NT2/D1 (cell line): Measurements from ENCODE around the gene ASPSCR1.

Source experiments
- SUZ12 ChIP-seq: IDR thresholded peaks from 2 replicates; pipeline ENCODE4 v1.6.1; 2011; ENCODE audit not compliant: insufficient read length, insufficient read depth; ENCODE audit errors: extremely low read depth
- YY1 ChIP-seq: IDR thresholded peaks from 2 replicates; pipeline ENCODE4 v1.6.1; 2011; ENCODE audit not compliant: insufficient read length, insufficient read depth

GRCh38 chr17:81927653-81928543 is 49.5 kb upstream of the ASPSCR1 start, which contains the start of gene MAFG:
- no peak for TF ChIP-seq YY1
- no peak for TF ChIP-seq SUZ12
